Measurements from ENCODE around the gene SPDYE6. TPM values are rescaled to one million over a fixed set of nuclear protein-coding genes. Genes with fewer than 3 reads are reported as not detected.

SPDYE6 gene
- total and polyA plus RNA-seq, 4 donors = 0.08 to 0.10 TPM; not detected in 2

DNA sequence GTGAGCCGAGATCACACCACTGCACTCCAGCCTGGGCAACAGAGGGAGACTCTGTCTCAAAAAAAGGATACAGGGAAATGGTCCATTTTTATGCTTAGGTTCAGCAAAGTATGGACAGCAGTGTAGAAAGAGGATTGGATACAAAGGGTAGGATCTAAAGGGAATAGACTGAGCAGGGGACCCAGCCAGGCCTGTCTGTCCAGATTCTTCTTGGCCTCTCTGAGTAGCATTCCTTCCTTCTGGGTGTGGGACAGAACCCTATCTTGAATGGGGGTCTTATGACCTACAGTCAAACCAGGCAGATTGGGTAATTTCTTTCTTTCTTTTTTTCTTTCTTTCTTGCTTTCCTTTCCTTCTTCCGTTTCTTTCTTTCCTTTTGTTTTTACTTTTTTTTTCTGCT lies 43.9 kb downstream of the SPDYE6 start:
- Histone ChIP-seq H3K9ac (ENCODE audit: insufficient read depth in 1 of 2, low read length in 2 of 2) (no peak overlapping the region), H3K9me3 (ENCODE audit: control insufficient read depth in 4 of 4, insufficient read depth in 3 of 4, low read length in 3 of 4) (no peaks in the 10 kb centered on the region), H3K27ac (ENCODE audit: low read depth in 1 of 2, low read length in 1 of 2) (no peak overlapping the region), H3K4me3 (no peak overlapping the region), H3K27me3 (ENCODE audit: control insufficient read depth in 3 of 3, insufficient read depth in 3 of 3, low read length in 2 of 3) (no peaks in the 10 kb centered on the region), H3K36me3 (ENCODE audit: control insufficient read depth in 4 of 4, insufficient read depth in 4 of 4, low read length in 4 of 4) (peaks cover 0 to 14% (median 0%) of the 10 kb centered on the region in 4 donors), H3K4me1 (ENCODE audit: control insufficient read depth in 5 of 5, insufficient read depth in 5 of 5, low read length in 5 of 5) (peaks cover 0 to 2% (median 0%) of the 10 kb centered on the region in 5 donors)
- DNase-seq (peak in 1 of 3 donors; percentile 16), ATAC-seq (ENCODE audit: insufficient read depth, low FRiP score) (no peak)
- WGBS, 2 donors = 82 to 89% methylated on average over 2 of the region's 2 CpGs
- TF ChIP-seq, protein P1, sequence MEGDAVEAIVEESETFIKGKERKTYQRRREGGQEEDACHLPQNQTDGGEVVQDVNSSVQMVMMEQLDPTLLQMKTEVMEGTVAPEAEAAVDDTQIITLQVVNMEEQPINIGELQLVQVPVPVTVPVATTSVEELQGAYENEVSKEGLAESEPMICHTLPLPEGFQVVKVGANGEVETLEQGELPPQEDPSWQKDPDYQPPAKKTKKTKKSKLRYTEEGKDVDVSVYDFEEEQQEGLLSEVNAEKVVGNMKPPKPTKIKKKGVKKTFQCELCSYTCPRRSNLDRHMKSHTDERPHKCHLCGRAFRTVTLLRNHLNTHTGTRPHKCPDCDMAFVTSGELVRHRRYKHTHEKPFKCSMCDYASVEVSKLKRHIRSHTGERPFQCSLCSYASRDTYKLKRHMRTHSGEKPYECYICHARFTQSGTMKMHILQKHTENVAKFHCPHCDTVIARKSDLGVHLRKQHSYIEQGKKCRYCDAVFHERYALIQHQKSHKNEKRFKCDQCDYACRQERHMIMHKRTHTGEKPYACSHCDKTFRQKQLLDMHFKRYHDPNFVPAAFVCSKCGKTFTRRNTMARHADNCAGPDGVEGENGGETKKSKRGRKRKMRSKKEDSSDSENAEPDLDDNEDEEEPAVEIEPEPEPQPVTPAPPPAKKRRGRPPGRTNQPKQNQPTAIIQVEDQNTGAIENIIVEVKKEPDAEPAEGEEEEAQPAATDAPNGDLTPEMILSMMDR (IDR thresholded peaks at IDR 0.05; ENCODE audit: control extremely low read depth, extremely low read depth) = no peak

DNA sequence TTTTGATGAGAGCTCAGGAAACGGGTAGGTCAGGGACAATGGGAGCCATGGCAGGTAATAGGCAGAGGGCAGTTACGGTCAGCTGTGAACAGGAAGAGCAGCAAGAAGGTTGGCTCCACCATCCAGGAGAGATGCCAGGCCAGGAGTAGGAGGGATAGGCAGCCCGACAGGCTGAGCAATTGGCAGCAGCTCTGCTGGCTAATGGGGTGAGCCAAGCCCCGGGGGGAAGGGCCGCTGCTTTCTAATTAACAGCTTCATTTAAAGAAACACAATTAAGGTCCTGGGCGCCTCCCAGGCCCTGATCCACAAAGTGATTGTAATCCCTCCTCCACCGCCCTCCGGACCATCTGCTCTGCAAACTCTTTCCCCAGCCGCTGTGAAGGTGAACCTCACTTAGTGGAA lies 45.8 kb downstream of the SPDYE6 start:
- no peak for DNase-seq
- peaks cover 0 to 8% (median 3%) of the 10 kb centered on the region in 5 donors for H3K4me1 ChIP-seq (ENCODE audit: control insufficient read depth in 5 of 5, insufficient read depth in 5 of 5, low read length in 5 of 5)
- H3K27me3 ChIP-seq (ENCODE audit: control insufficient read depth in 3 of 3, insufficient read depth in 3 of 3, low read length in 2 of 3) = no peaks in the 10 kb centered on the region
- no peak overlapping the region for H3K27ac ChIP-seq (ENCODE audit: low read depth in 1 of 2, low read length in 1 of 2)
- WGBS, 2 donors = 94 to 95% methylated on average over 9 of the region's 9 CpGs
- TF ChIP-seq, protein P1 (IDR thresholded peaks at IDR 0.05; ENCODE audit: control extremely low read depth, extremely low read depth) = no peak
- no peaks in the 10 kb centered on the region for H3K9me3 ChIP-seq (ENCODE audit: control insufficient read depth in 4 of 4, insufficient read depth in 3 of 4, low read length in 3 of 4)
- no peak overlapping the region for H3K9ac ChIP-seq (ENCODE audit: insufficient read depth in 1 of 2, low read length in 2 of 2)
- no peak overlapping the region for H3K4me3 ChIP-seq
- peaks cover 0 to 11% (median 0%) of the 10 kb centered on the region in 4 donors for H3K36me3 ChIP-seq (ENCODE audit: control insufficient read depth in 4 of 4, insufficient read depth in 4 of 4, low read length in 4 of 4)
- ATAC-seq (ENCODE audit: insufficient read depth, low FRiP score) = no peak

DNA sequence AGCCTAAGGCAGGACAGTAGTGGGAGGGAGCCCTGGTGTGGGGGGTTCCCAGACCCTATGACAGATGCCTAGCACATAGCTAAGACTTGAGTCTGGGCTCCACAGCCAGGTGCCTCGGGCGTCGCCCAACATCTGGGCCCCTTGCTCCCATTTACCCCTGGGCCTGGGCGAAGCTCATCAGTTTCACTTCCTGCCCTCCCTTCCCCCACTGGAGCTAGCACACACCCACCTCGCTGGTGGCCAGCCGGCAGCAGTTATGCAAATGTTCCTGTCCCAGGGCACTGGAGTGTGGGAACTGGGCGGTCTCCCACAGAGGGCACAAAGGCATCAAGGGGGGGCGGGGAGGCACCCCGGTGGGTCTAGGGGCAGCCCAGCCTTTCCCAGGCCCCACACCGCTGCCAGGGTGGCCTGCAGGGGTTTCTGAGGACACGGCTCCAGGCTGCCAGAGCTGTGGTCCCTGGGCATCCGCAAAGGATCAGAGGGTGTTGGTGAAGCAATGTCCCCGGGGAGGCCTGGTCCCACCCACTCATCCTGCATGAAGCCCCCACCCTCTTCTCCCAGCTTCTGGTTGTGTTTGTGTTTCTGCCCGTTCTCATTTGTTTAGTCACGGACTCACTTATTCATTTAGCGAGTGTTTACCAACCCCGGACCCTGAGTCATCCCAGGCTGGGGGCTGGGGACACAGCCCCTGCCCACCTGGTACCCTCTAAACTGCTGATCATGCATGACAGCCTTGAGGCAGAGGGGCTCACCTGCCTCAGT lies 49.1 kb downstream of the SPDYE6 start:
- Histone ChIP-seq H3K36me3 (ENCODE audit: control insufficient read depth in 4 of 4, insufficient read depth in 4 of 4, low read length in 4 of 4) (peaks cover 0 to 3% (median 0%) of the 10 kb centered on the region in 4 donors), H3K9me3 (ENCODE audit: control insufficient read depth in 4 of 4, insufficient read depth in 3 of 4, low read length in 3 of 4) (no peaks in the 10 kb centered on the region), H3K9ac (ENCODE audit: insufficient read depth in 1 of 2, low read length in 2 of 2) (no peak overlapping the region), H3K4me1 (ENCODE audit: control insufficient read depth in 5 of 5, insufficient read depth in 5 of 5, low read length in 5 of 5) (peaks cover 0 to 9% (median 3%) of the 10 kb centered on the region in 5 donors), H3K4me3 (no peak overlapping the region), H3K27me3 (ENCODE audit: control insufficient read depth in 3 of 3, insufficient read depth in 3 of 3, low read length in 2 of 3) (no peaks in the 10 kb centered on the region), H3K27ac (ENCODE audit: low read depth in 1 of 2, low read length in 1 of 2) (no peak overlapping the region)
- TF ChIP-seq, protein P1 (IDR thresholded peaks at IDR 0.05; ENCODE audit: control extremely low read depth, extremely low read depth) = no peak
- WGBS, 2 donors = 34 to 35% methylated on average over 17 of the region's 17 CpGs
- ATAC-seq (ENCODE audit: insufficient read depth, low FRiP score) (peak; percentile 86), DNase-seq (peak; percentile 61 to 72 (median 63))

Data from lung (tissue), 12 donors.